Measurements from ENCODE around the gene TRAPPC5. TPM values are rescaled to one million over a fixed set of nuclear protein-coding genes. Genes with fewer than 3 reads are reported as not detected.

TRAPPC5 gene
- polyA plus RNA-seq, 1 of the 3 experiments (the other 2 are of a cell fraction): 49.4 TPM

DNA sequence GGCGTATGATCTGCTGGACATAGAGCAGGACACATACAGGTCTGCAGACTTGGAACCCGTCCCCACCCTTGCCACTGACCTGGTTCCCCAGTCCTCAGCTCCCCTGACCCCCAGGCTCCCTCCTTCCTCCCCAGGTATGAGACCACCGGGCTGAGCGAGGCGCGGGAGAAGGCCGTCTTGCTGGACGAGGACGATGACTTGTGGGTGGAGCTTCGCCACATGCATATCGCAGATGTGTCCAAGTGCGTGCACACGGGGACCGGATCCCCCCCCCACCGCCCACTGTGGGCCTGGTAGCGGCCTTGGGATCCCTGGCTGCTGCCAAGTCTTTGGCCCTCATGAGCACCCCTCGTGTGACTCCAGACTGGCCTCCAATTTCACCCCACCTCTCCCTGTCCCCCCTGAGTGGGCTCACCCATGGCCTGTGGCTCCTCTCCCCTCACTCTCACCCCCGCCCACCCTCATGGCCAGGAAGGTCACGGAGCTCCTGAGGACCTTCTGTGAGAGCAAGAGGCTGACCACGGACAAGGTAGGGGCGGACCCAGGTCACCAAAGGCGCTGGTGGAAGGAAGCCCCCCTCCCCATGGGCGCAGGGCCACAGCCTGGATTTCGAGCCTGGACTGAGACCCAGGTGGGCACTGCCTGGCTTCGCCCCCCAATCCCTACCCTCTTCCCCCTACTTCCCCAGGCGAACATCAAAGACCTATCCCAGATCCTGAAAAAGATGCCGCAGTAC, 38.2 kb upstream of the TRAPPC5 start (continued):
- TF ChIP-seq, protein P1, sequence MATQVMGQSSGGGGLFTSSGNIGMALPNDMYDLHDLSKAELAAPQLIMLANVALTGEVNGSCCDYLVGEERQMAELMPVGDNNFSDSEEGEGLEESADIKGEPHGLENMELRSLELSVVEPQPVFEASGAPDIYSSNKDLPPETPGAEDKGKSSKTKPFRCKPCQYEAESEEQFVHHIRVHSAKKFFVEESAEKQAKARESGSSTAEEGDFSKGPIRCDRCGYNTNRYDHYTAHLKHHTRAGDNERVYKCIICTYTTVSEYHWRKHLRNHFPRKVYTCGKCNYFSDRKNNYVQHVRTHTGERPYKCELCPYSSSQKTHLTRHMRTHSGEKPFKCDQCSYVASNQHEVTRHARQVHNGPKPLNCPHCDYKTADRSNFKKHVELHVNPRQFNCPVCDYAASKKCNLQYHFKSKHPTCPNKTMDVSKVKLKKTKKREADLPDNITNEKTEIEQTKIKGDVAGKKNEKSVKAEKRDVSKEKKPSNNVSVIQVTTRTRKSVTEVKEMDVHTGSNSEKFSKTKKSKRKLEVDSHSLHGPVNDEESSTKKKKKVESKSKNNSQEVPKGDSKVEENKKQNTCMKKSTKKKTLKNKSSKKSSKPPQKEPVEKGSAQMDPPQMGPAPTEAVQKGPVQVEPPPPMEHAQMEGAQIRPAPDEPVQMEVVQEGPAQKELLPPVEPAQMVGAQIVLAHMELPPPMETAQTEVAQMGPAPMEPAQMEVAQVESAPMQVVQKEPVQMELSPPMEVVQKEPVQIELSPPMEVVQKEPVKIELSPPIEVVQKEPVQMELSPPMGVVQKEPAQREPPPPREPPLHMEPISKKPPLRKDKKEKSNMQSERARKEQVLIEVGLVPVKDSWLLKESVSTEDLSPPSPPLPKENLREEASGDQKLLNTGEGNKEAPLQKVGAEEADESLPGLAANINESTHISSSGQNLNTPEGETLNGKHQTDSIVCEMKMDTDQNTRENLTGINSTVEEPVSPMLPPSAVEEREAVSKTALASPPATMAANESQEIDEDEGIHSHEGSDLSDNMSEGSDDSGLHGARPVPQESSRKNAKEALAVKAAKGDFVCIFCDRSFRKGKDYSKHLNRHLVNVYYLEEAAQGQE (IDR thresholded peaks at IDR 0.05; ENCODE audit: low read depth, low read length): no peak
- TF ChIP-seq CHD2 (IDR thresholded peaks at IDR 0.05; ENCODE audit: low read length, partially characterized antibody) (no peak), TAF1 (IDR thresholded peaks at IDR 0.05; ENCODE audit: borderline replicate concordance, low read depth, low read length) (no peak), MEF2A (IDR thresholded peaks at IDR 0.05; ENCODE audit: borderline replicate concordance, low read depth) (no peak), GATA2 (CRISPR knock-in tag; IDR thresholded peaks at IDR 0.05) (no peak), NRF1 (IDR thresholded peaks at IDR 0.05; ENCODE audit: low read depth, low read length) (no peak), RAD21 (IDR thresholded peaks at IDR 0.05; ENCODE audit: low read length) (no peak), RFX5 (IDR thresholded peaks at IDR 0.05; ENCODE audit: low read length) (no peak)

DNA sequence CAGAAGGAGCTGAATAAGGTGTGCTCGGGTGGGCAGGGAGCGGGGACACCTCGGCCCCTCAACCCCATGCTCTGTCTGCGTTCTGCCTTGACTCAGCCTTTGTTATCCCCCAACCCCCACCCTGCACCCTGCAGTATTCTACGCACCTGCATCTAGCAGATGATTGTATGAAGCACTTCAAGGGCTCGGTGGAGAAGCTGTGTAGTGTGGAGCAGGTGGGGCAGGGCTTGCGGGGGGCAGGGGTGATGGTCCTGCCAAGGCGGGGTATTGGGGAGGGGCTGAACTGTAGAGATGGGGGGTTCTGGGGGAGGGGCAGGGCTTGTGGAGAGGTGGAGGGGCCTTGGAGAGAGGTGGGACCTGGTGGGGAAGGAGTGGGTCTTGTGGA, 37.6 kb upstream of the TRAPPC5 start:
- ChIA-PET POLR2A (no interaction called here), CTCF (no interaction called here)
- no peaks in the 10 kb centered on the region for H3K9me3 ChIP-seq
- no peaks in the 10 kb centered on the region for H3K9me2 ChIP-seq
- TF ChIP-seq RFX5 (IDR thresholded peaks at IDR 0.05; ENCODE audit: low read length) (no peak), TEAD4 (IDR thresholded peaks at IDR 0.05; ENCODE audit: borderline replicate concordance, insufficient read depth) (no peak), FOXM1 (IDR thresholded peaks at IDR 0.05; ENCODE audit: low read depth) (no peak), RXRA (IDR thresholded peaks at IDR 0.05; ENCODE audit: borderline replicate concordance, low read depth) (no peak), SMC3 (IDR thresholded peaks at IDR 0.05; ENCODE audit: low read depth, low read length) (no peak), TCF12 (IDR thresholded peaks at IDR 0.05) (no peak), JUND (IDR thresholded peaks at IDR 0.05) (no peak), POLR2AphosphoS5 (IDR thresholded peaks at IDR 0.05; ENCODE audit: low read depth, low read length) (no peak), NRF1 (IDR thresholded peaks at IDR 0.05; ENCODE audit: low read depth, low read length) (no peak), RCOR1 (IDR thresholded peaks at IDR 0.05; ENCODE audit: low read length) (no peak), GATA2 (CRISPR knock-in tag; IDR thresholded peaks at IDR 0.05) (no peak), YY1 (IDR thresholded peaks at IDR 0.05; ENCODE audit: low read depth) (no peak), MXI1 (IDR thresholded peaks at IDR 0.05; ENCODE audit: low read depth, low read length) (no peak), NFIC (IDR thresholded peaks at IDR 0.05; ENCODE audit: borderline replicate concordance) (no peak)
- TF ChIP-seq, protein P2, sequence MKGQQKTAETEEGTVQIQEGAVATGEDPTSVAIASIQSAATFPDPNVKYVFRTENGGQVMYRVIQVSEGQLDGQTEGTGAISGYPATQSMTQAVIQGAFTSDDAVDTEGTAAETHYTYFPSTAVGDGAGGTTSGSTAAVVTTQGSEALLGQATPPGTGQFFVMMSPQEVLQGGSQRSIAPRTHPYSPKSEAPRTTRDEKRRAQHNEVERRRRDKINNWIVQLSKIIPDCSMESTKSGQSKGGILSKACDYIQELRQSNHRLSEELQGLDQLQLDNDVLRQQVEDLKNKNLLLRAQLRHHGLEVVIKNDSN (IDR thresholded peaks at IDR 0.05; ENCODE audit: borderline replicate concordance, low read depth): no peak
- TF ChIP-seq, protein P3, sequence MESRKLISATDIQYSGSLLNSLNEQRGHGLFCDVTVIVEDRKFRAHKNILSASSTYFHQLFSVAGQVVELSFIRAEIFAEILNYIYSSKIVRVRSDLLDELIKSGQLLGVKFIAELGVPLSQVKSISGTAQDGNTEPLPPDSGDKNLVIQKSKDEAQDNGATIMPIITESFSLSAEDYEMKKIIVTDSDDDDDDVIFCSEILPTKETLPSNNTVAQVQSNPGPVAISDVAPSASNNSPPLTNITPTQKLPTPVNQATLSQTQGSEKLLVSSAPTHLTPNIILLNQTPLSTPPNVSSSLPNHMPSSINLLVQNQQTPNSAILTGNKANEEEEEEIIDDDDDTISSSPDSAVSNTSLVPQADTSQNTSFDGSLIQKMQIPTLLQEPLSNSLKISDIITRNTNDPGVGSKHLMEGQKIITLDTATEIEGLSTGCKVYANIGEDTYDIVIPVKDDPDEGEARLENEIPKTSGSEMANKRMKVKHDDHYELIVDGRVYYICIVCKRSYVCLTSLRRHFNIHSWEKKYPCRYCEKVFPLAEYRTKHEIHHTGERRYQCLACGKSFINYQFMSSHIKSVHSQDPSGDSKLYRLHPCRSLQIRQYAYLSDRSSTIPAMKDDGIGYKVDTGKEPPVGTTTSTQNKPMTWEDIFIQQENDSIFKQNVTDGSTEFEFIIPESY (IDR thresholded peaks at IDR 0.05; ENCODE audit: borderline replicate concordance, low read depth): no peak
- H3F3A ChIP-seq (replicated peaks; ENCODE audit: insufficient read depth): peaks cover 4% of the 10 kb centered on the region
- H3K79me2 ChIP-seq (ENCODE audit: insufficient read depth): no peaks in the 10 kb centered on the region
- no peak overlapping the region for H2AFZ ChIP-seq (ENCODE audit: low read depth)
- WGBS (ENCODE audit: low lambda C conversion rate): 66% methylated on average over 4 of the region's 8 CpGs
- no peak overlapping the region for H3K27ac ChIP-seq (ENCODE audit: low read depth in 2 of 2, low read length in 1 of 2)
- no peak overlapping the region for H3K9ac ChIP-seq
- H3K4me1 ChIP-seq (ENCODE audit: control insufficient read depth in 1 of 2, insufficient read depth in 2 of 2, low read depth in 1 of 2, low read length in 1 of 2): no peaks in the 10 kb centered on the region
- H4K20me1 ChIP-seq (ENCODE audit: insufficient read depth): no peaks in the 10 kb centered on the region
- no peaks in the 10 kb centered on the region for H3K36me3 ChIP-seq (replicated peaks in 1 of 2; ENCODE audit: control insufficient read depth in 1 of 2, insufficient read depth in 2 of 2, low read length in 1 of 2)
- no peak overlapping the region for H3K4me3 ChIP-seq (ENCODE audit: low read depth in 2 of 2, low read length in 1 of 2)
- peaks cover 27% of the 10 kb centered on the region for H3K27me3 ChIP-seq (ENCODE audit: insufficient read depth)
- H3K4me2 ChIP-seq: no peak overlapping the region
- DNase-seq: peak; percentile 19
